ENCODE results near the gene ATP8B4. TPM values are rescaled to one million over a fixed set of nuclear protein-coding genes. Genes with fewer than 3 reads are reported as not detected.

The ATP8B4 gene
- total and polyA plus RNA-seq, 2 of the 8 experiments (the other 6 are each of a cell fraction or from before 2014, with no cell fraction given), result 0.17 to 0.24 TPM

GRCh38 chr15:49902685-49903501 is 216.1 kb downstream of the ATP8B4 start:
- Histone ChIP-seq H3K79me2 (ENCODE audit: control insufficient read depth in 1 of 2, insufficient read depth in 2 of 2, low read length in 2 of 2) (no peaks in the 10 kb centered on the region), H2BK120ac (replicated peaks; ENCODE audit: low read depth, low read length) (no peak overlapping the region), H3K14ac (ENCODE audit: insufficient read length) (no peak overlapping the region), H2AK5ac (ENCODE audit: low read depth, low read length) (no peak overlapping the region), H4K20me1 (replicated peaks in 1 of 2; ENCODE audit: control insufficient read depth in 1 of 2, insufficient read depth in 2 of 2, low read length in 2 of 2) (no peaks in the 10 kb centered on the region), H4K5ac (ENCODE audit: insufficient read length, low read depth, low read length) (no peak overlapping the region), H2AFZ (ENCODE audit: low read length) (no peak overlapping the region), H3K79me1 (ENCODE audit: low read depth, low read length) (no peaks in the 10 kb centered on the region), H3K23me2 (ENCODE audit: low read depth, low read length) (no peaks in the 10 kb centered on the region), H3K4me1 (replicated peaks in 1 of 4; ENCODE audit: control insufficient read depth in 3 of 4, insufficient read depth in 4 of 4, low read length in 3 of 4) (no peaks in the 10 kb centered on the region), H2BK20ac (ENCODE audit: low read length) (no peak overlapping the region), H3K23ac (ENCODE audit: insufficient read length) (no peak overlapping the region), H3K27ac (ENCODE audit: low read depth, low read length) (no peak overlapping the region), H3K18ac (ENCODE audit: extremely low read depth, low read length) (no peak overlapping the region), H4K91ac (replicated peaks; ENCODE audit: insufficient read length, low read length) (no peak overlapping the region), H4K8ac (ENCODE audit: extremely low read depth, insufficient read depth, low read length) (no peak overlapping the region), H2BK12ac (ENCODE audit: low read depth, low read length) (no peak overlapping the region), H3K4me3 (ENCODE audit: extremely low read depth in 1 of 4, insufficient read depth in 2 of 4, low read depth in 3 of 4, low read length in 4 of 4) (no peak overlapping the region), H2BK5ac (ENCODE audit: low read depth, low read length) (no peak overlapping the region), H3K27me3 (replicated peaks in 1 of 4; ENCODE audit: control insufficient read depth in 3 of 4, extremely low read depth in 1 of 4, insufficient read depth in 3 of 4, low read length in 3 of 4) (peaks cover 0 to 1% (median 0%) of the 10 kb centered on the region in 4 experiments; a peak in 1 of 7 replicates), H3K4me2 (ENCODE audit: insufficient read depth in 1 of 2, low read depth in 2 of 2, low read length in 2 of 2) (no peak overlapping the region), H3K9ac (replicated peaks in 1 of 4; ENCODE audit: extremely low read depth in 1 of 4, low read depth in 3 of 4, low read length in 3 of 4) (no peak overlapping the region), H3K36me3 (ENCODE audit: control insufficient read depth in 2 of 4, insufficient read depth in 4 of 4, low read length in 3 of 4) (no peaks in the 10 kb centered on the region), H3K56ac (replicated peaks; ENCODE audit: insufficient read length, low read depth, low read length) (no peak overlapping the region), H3K9me3 (ENCODE audit: insufficient read depth in 2 of 2, low read depth in 1 of 2, low read length in 1 of 2) (no peaks in the 10 kb centered on the region), H3K4ac (replicated peaks; ENCODE audit: insufficient read length, low read depth, low read length) (no peak overlapping the region), H2BK15ac (ENCODE audit: low read length) (no peak overlapping the region)
- ChIA-PET POLR2A (ENCODE audit: partially characterized antibody) (no interaction called here), CTCF (ENCODE audit: partially characterized antibody) (interaction anchor here (1.0 kb wide), 2 partner anchors 11 to 26 kb away, joined by 3 read pairs; no protein-coding TSS in a partner anchor)
- DNase-seq (ENCODE audit: low read depth in 1 of 2, low spot score in 2 of 2) (no peak), FAIRE-seq (no peak)
- WGBS, 2 experiments (ENCODE audit: extremely low coverage in 1 of 2, insufficient coverage in 1 of 2, insufficient read length in 1 of 2, insufficient replicate concordance in 2 of 2, low coverage in 1 of 2, low lambda C conversion rate in 2 of 2, missing lambda C conversion rate in 1 of 2), result 85% methylated on average over 7 of the region's 7 CpGs; no CpG with 5 or more reads in 1 of the 2 experiments
- TF ChIP-seq SAP30 (IDR thresholded peaks at IDR 0.05; ENCODE audit: insufficient read depth, insufficient replicate concordance, low read length) (no peak), SP1 (IDR thresholded peaks at IDR 0.05; ENCODE audit: low read depth, low read length) (no peak), USF2 (IDR thresholded peaks at IDR 0.05; ENCODE audit: low read length) (no peak), BRCA1 (IDR thresholded peaks at IDR 0.05; ENCODE audit: low read depth, low read length) (no peak), KDM4A (IDR thresholded peaks at IDR 0.05; ENCODE audit: low read depth, low read length, severe bottlenecking) (no peak), EP300 (IDR thresholded peaks at IDR 0.05; ENCODE audit: borderline replicate concordance in 1 of 2, low read depth in 2 of 2, low read length in 2 of 2) (no peak), TBP (IDR thresholded peaks at IDR 0.05; ENCODE audit: low read depth, low read length) (no peak), TEAD4 (IDR thresholded peaks at IDR 0.05; ENCODE audit: low read depth, low read length) (no peak), SIN3A (conservative IDR thresholded peaks at IDR 0.05 in 1 of 2, IDR thresholded peaks at IDR 0.05 in 1 of 2; ENCODE audit: low read depth in 1 of 2, low read length in 2 of 2) (no peak)
- TF ChIP-seq, protein P1, sequence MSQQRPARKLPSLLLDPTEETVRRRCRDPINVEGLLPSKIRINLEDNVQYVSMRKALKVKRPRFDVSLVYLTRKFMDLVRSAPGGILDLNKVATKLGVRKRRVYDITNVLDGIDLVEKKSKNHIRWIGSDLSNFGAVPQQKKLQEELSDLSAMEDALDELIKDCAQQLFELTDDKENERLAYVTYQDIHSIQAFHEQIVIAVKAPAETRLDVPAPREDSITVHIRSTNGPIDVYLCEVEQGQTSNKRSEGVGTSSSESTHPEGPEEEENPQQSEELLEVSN (IDR thresholded peaks at IDR 0.05), result no peak
